HepG2 (cell line): Measurements from ENCODE around the gene ZNF396. TPM values are rescaled to one million over a fixed set of nuclear protein-coding genes. Genes with fewer than 3 reads are reported as not detected.
A peak's percentile ranks its signal among the peaks of the same experiment; 100 is the strongest.

Source experiments
- ASH2L ChIP-seq: fragments of 300-600, 200-600 bp; sonication (generic); IDR thresholded peaks from 2 replicates; pipeline ENCODE4 v1.7.0; 2017; ENCODE audit warnings: low read depth, mild to moderate bottlenecking, moderate library complexity, mixed read lengths, low read length; ENCODE audit not compliant: insufficient read length
- BRCA1 ChIP-seq: sonication (generic); formaldehyde crosslinking; IDR thresholded peaks from 2 replicates; pipeline ENCODE4 v1.4.0; 2020; ENCODE audit warnings: missing genetic modification reagents
- BRD4 ChIP-seq: sonication (generic); formaldehyde crosslinking; IDR thresholded peaks from 2 replicates; pipeline ENCODE4 v1.4.0; 2020; ENCODE audit warnings: missing genetic modification reagents
- ELF4 ChIP-seq: sonication (generic); formaldehyde crosslinking; IDR thresholded peaks from 2 replicates; pipeline ENCODE4 v1.5.0; 2020; ENCODE audit warnings: missing genetic modification reagents, mild to moderate bottlenecking, moderate library complexity, borderline replicate concordance
- FOXP4 ChIP-seq: sonication (generic); formaldehyde crosslinking; IDR thresholded peaks from 2 replicates; pipeline ENCODE4 v1.4.0; 2020; ENCODE audit warnings: missing genetic modification reagents
- HDAC1 ChIP-seq: sonication (generic); formaldehyde crosslinking; IDR thresholded peaks from 2 replicates; pipeline ENCODE4 v1.5.1; 2020; ENCODE audit warnings: mild to moderate bottlenecking, missing genetic modification reagents
- HNF4G ChIP-seq, 2 experiments: sonication (generic) in 1 of 2; formaldehyde crosslinking in 1 of 2; IDR thresholded peaks; 2 replicates each; pipeline versions ENCODE4 v1.4.0 to v1.6.1; 2011 to 2020; ENCODE audit warnings: borderline replicate concordance in 2 of 2, low read depth in 2 of 2, mild to moderate bottlenecking in 2 of 2, low read length in 1 of 2, missing genetic modification reagents in 1 of 2, moderate library complexity in 1 of 2
- IKZF5 ChIP-seq: IDR thresholded peaks from 2 replicates; pipeline ENCODE4 v1.6.1; 2018; ENCODE audit warnings: missing genetic modification reagents, mild to moderate bottlenecking, missing compliant biosample characterization
- MAFF ChIP-seq: IDR thresholded peaks from 2 replicates; pipeline ENCODE4 v1.6.1; 2011; ENCODE audit warnings: low read depth, low read length, improper control_type of control experiment
- MLXIP ChIP-seq: sonication (generic); formaldehyde crosslinking; IDR thresholded peaks from 2 replicates; pipeline ENCODE4 v1.9.0; 2021; ENCODE audit warnings: missing genetic modification reagents, borderline replicate concordance
- PRMT3 ChIP-seq: sonication (generic); formaldehyde crosslinking; IDR thresholded peaks from 2 replicates; pipeline ENCODE4 v1.8.1; 2022; ENCODE audit warnings: low read depth, mild to moderate bottlenecking, moderate library complexity, missing genetic modification reagents, borderline replicate concordance
- THYN1 ChIP-seq: sonication (generic); formaldehyde crosslinking; IDR thresholded peaks from 2 replicates; pipeline ENCODE4 v1.8.1; 2023; ENCODE audit warnings: low read depth, mild to moderate bottlenecking, moderate library complexity, missing genetic modification reagents, borderline replicate concordance
- ZBTB2 ChIP-seq: sonication (generic); formaldehyde crosslinking; IDR thresholded peaks from 2 replicates; pipeline ENCODE4 v1.8.0; 2022; ENCODE audit warnings: low read depth, missing genetic modification reagents
- ZNF773 ChIP-seq: sonication (generic); formaldehyde crosslinking; IDR thresholded peaks from 2 replicates; pipeline ENCODE4 v1.4.0; 2020; ENCODE audit warnings: missing genetic modification reagents, borderline replicate concordance
- ZSCAN31 ChIP-seq: sonication (generic); formaldehyde crosslinking; IDR thresholded peaks from 2 replicates; pipeline ENCODE4 v1.5.0; 2020; ENCODE audit warnings: low read depth, mild to moderate bottlenecking, missing genetic modification reagents
- polyA plus RNA-seq, 8 experiments: library from polyadenylated mRNA; depleted of rRNA in 3 of 8; stranded (reverse) in 7 of 8; unstranded in 1 of 8; fragments of >200 nt; fragmentation: Illumina TruSeq in 4 of 8; extraction: Trizol in 4 of 8; gene quantifications; 2 replicates each; pipeline versions ENCODE4 v1.2.1 to v1.2.3, GENCODE V29; 2011 to 2016; ENCODE audit warnings: low read depth in 4 of 8, missing spikeins in 1 of 8, mixed read lengths in 1 of 8; ENCODE audit not compliant: insufficient read depth in 1 of 8
- total RNA-seq, 5 experiments: library from RNA; depleted of rRNA; stranded (reverse); fragments of >200 nt; fragmentation: Illumina TruSeq; extraction: Trizol; gene quantifications; 2 replicates each; pipeline ENCODE4 v1.2.3, GENCODE V29; 2016; ENCODE audit warnings: low read depth in 1 of 5

The ZNF396 gene
- total and polyA plus RNA-seq, 2 of the 13 experiments (the other 11 are each of a cell fraction or from before 2014, with no cell fraction given): 0.25 to 0.75 TPM

- no peak; the same call in 1 of the 2 replicates for TF ChIP-seq MLXIP (CRISPR knock-in tag)
- 0 out of 2 replicates have a peak, but pooled peaks have one; percentile 61 for TF ChIP-seq IKZF5
- peak; percentile 70 for TF ChIP-seq BRD4 (CRISPR knock-in tag)
- no peak for TF ChIP-seq THYN1 (CRISPR knock-in tag)
- TF ChIP-seq ELF4 (CRISPR knock-in tag): peak; percentile 79; the same call in 1 of the 2 replicates
- 0 out of 2 replicates have a peak, but pooled peaks have one; percentile 45 for TF ChIP-seq ZBTB2 (CRISPR knock-in tag)
- peak; percentile 13; the same call in 1 of the 2 replicates for TF ChIP-seq HNF4G (IDR thresholded peaks at IDR 0.05; ENCODE audit: borderline replicate concordance, low read depth, low read length)
- 0 out of 2 replicates have a peak, but pooled peaks have one; percentile 48 for TF ChIP-seq HNF4G (CRISPR knock-in tag; IDR thresholded peaks at IDR 0.05; ENCODE audit: borderline replicate concordance, low read depth)
- peak; percentile 95 for TF ChIP-seq ASH2L
- no peak for TF ChIP-seq ZSCAN31 (CRISPR knock-in tag)
- peak; percentile 67 for TF ChIP-seq HDAC1 (CRISPR knock-in tag)
- no peak for TF ChIP-seq PRMT3
- no peak; the same call in 1 of the 2 replicates for TF ChIP-seq BRCA1 (CRISPR knock-in tag)
- peak; percentile 65 for TF ChIP-seq FOXP4 (CRISPR knock-in tag)
- no peak for TF ChIP-seq MAFF
- TF ChIP-seq ZNF773: 0 out of 2 replicates have a peak, but pooled peaks have one; percentile 44
These were observed 33.0 kb downstream of the ZNF396 start, which contains the start of gene ZNF24 (continued) for GRCh38 chr18:35343936-35344735.
